Ishikawa (cell line): ENCODE results near the gene DCUN1D2.

Experiments
- CEBPB ChIP-seq: IDR thresholded peaks from 2 replicates; pipeline ENCODE4 v1.6.1; 2012
- CREB1 ChIP-seq: IDR thresholded peaks from 2 replicates; pipeline ENCODE4 v1.6.1; 2012; ENCODE audit warnings: low read depth
- EGR1 ChIP-seq: IDR thresholded peaks from 2 replicates; pipeline ENCODE4 v1.6.1; 2012
- EP300 ChIP-seq: IDR thresholded peaks from 2 replicates; pipeline ENCODE4 v1.6.1; 2012; ENCODE audit warnings: borderline replicate concordance
- FOXM1 ChIP-seq: IDR thresholded peaks from 2 replicates; pipeline ENCODE4 v1.6.1; 2012; ENCODE audit warnings: low read depth, borderline replicate concordance
- MAX ChIP-seq: IDR thresholded peaks from 2 replicates; pipeline ENCODE4 v1.6.1; 2012
- NFIC ChIP-seq: IDR thresholded peaks from 2 replicates; pipeline ENCODE4 v1.6.1; 2012
- RAD21 ChIP-seq: IDR thresholded peaks from 2 replicates; pipeline ENCODE4 v1.6.1; 2012; ENCODE audit warnings: low read depth
- REST ChIP-seq: IDR thresholded peaks from 2 replicates; pipeline ENCODE4 v1.6.1; 2012; ENCODE audit warnings: low read depth, mild to moderate bottlenecking
- TAF1 ChIP-seq: IDR thresholded peaks from 2 replicates; pipeline ENCODE4 v1.6.1; 2012; ENCODE audit warnings: low read depth, mild to moderate bottlenecking
- TCF12 ChIP-seq: IDR thresholded peaks from 2 replicates; pipeline ENCODE4 v1.6.1; 2012; ENCODE audit warnings: low read depth
- TEAD4 ChIP-seq: IDR thresholded peaks from 2 replicates; pipeline ENCODE4 v1.6.1; 2012
- USF1 ChIP-seq: IDR thresholded peaks from 2 replicates; pipeline ENCODE4 v1.6.1; 2012
- YY1 ChIP-seq: IDR thresholded peaks from 2 replicates; pipeline ENCODE4 v1.6.1; 2012; ENCODE audit warnings: low read depth
- ZBTB7A ChIP-seq: IDR thresholded peaks from 2 replicates; pipeline ENCODE4 v1.6.1; 2012; ENCODE audit warnings: low read depth

DCUN1D2 gene

GRCh38 chr13:113526466-113527220, 36.1 kb upstream of the DCUN1D2 start:
- TF ChIP-seq TEAD4, result no peak

GRCh38 chr13:113520571-113520970, 30.1 kb upstream of the DCUN1D2 start:
- TF ChIP-seq RAD21 (no peak), FOXM1 (no peak)

- no peak for TF ChIP-seq ZBTB7A
- no peak for TF ChIP-seq EGR1
- no peak for TF ChIP-seq TAF1
- TF ChIP-seq FOXM1, result no peak
- TF ChIP-seq YY1, result no peak
- no peak for TF ChIP-seq TCF12
- no peak for TF ChIP-seq EP300
- no peak for TF ChIP-seq MAX
- no peak for TF ChIP-seq USF1
- no peak for TF ChIP-seq TEAD4
- no peak for TF ChIP-seq REST
- TF ChIP-seq CEBPB, result no peak
These were observed 29.0 kb upstream of the DCUN1D2 start for GRCh38 chr13:113519556-113519955.

GRCh38 chr13:113518076-113518803, 27.7 kb upstream of the DCUN1D2 start:
- TF ChIP-seq TEAD4, result no peak
- TF ChIP-seq CEBPB, result no peak
- no peak for TF ChIP-seq EP300
- TF ChIP-seq NFIC, result no peak
- TF ChIP-seq RAD21, result no peak
- no peak for TF ChIP-seq YY1
- TF ChIP-seq REST, result no peak
- no peak for TF ChIP-seq TAF1
- TF ChIP-seq FOXM1, result no peak
- TF ChIP-seq MAX, result no peak
- no peak for TF ChIP-seq EGR1
- TF ChIP-seq ZBTB7A, result no peak
- TF ChIP-seq TCF12, result no peak

GRCh38 chr13:113514847-113515246, 24.3 kb upstream of the DCUN1D2 start:
- no peak for TF ChIP-seq RAD21
- TF ChIP-seq ZBTB7A, result no peak
- TF ChIP-seq EGR1, result no peak
- TF ChIP-seq MAX, result no peak
- no peak for TF ChIP-seq REST
- TF ChIP-seq CEBPB, result no peak
- no peak for TF ChIP-seq CREB1
- no peak for TF ChIP-seq USF1
- no peak for TF ChIP-seq TAF1
- TF ChIP-seq FOXM1, result no peak
- no peak for TF ChIP-seq TEAD4
- no peak for TF ChIP-seq EP300
